ENCODE data around the gene PPHLN1. TPM values are rescaled to one million over a fixed set of nuclear protein-coding genes. Genes with fewer than 3 reads are reported as not detected.

Gene PPHLN1
- total and polyA plus RNA-seq, 7 donors, result 25.2 to 66.7 (median 52.3) TPM

DNA sequence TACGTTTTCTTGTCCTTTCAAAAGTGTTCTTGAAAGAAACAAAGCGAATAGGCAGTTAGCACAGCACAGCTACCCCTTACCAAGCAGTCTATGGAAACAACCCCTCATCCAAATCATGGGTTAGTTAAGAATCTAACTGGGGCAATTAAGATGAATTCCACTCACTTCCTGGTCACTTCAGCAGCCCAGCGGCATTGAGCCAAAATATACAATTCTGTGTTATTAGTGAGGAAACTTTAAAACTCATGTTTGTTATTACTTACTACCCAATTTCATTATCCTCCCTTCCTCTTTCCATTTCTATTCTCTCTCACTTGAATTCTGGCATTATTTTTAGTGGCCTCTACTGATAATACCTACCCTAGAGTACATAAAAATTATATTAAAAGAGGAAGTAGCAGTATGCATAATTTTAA lies 121.4 kb downstream of the PPHLN1 start:
- peaks cover 0 to 2% (median 0%) of the 10 kb centered on the region in 4 donors for H3K9me3 ChIP-seq
- no peaks in the 10 kb centered on the region for H3K27me3 ChIP-seq
- WGBS, 2 donors, result 79 to 80% methylated on average over 3 of the region's 3 CpGs
- intact Hi-C loops (cut with DNase I), result no loop called here
- TF ChIP-seq EP300 (IDR thresholded peaks at IDR 0.05) (no peak), POLR2AphosphoS5 (IDR thresholded peaks at IDR 0.05) (no peak), POLR2A (IDR thresholded peaks at IDR 0.05) (no peak)
- TF ChIP-seq, protein P1, sequence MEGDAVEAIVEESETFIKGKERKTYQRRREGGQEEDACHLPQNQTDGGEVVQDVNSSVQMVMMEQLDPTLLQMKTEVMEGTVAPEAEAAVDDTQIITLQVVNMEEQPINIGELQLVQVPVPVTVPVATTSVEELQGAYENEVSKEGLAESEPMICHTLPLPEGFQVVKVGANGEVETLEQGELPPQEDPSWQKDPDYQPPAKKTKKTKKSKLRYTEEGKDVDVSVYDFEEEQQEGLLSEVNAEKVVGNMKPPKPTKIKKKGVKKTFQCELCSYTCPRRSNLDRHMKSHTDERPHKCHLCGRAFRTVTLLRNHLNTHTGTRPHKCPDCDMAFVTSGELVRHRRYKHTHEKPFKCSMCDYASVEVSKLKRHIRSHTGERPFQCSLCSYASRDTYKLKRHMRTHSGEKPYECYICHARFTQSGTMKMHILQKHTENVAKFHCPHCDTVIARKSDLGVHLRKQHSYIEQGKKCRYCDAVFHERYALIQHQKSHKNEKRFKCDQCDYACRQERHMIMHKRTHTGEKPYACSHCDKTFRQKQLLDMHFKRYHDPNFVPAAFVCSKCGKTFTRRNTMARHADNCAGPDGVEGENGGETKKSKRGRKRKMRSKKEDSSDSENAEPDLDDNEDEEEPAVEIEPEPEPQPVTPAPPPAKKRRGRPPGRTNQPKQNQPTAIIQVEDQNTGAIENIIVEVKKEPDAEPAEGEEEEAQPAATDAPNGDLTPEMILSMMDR (IDR thresholded peaks at IDR 0.05), result no peak
- H3K4me3 ChIP-seq, result no peak overlapping the region
- no peak overlapping the region for H3K27ac ChIP-seq
- H3K4me1 ChIP-seq, result no peaks in the 10 kb centered on the region
- peaks cover 4 to 53% (median 10%) of the 10 kb centered on the region in 4 donors for H3K36me3 ChIP-seq
- DNase-seq, result no peak

DNA sequence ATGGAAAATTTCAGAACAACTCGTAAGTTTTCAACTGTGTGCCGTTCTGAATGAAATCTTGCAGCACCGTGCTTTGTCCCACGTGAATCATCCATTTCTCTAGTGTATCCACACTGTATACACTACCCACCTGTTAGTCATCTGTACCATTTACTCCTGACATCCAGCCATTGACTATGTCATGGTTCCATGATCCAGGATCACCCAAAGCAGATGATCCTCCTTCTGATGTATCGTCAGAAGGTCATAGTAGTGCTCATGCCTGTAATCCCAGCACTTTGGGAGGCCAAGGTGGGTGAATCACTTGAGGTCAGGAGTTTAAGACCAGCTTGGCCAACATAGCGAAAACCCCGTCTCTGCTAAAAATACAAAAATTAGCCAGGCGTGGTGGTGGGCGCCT lies 122.9 kb downstream of the PPHLN1 start:
- WGBS, 2 donors, result 96 to 97% methylated on average over 9 of the region's 9 CpGs

DNA sequence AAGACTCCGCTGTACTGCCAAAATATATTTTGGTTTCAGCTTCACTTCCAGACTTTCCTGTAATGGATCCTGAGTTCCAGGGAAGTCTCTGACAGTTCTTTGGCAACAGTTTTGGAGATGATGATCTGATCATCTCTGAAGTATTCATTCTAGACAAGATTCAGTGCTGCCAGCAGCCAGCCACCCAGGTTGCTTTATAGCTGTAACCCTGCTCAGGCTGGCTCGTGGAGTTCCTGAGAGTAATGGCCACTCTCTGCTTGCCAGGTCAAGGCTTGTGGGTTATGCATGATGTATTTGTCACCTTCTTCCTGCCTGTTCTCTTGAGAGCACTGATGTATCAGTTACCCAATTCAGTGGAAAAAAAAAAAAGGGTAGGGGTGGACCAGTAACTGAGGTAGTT lies 124.3 kb downstream of the PPHLN1 start:
- Histone ChIP-seq H3K4me1 (no peaks in the 10 kb centered on the region), H3K27ac (no peak overlapping the region), H3K4me3 (no peak overlapping the region), H3K27me3 (no peaks in the 10 kb centered on the region), H3K9me3 (no peaks in the 10 kb centered on the region), H3K36me3 (peaks cover 0 to 31% (median 3%) of the 10 kb centered on the region in 4 donors)
- no peak for DNase-seq
- intact Hi-C loops (cut with DNase I), result no loop called here
- WGBS, 2 donors, result 77 to 86% methylated on average over 2 of the region's 2 CpGs
- no peak for TF ChIP-seq POLR2A (IDR thresholded peaks at IDR 0.05)
- TF ChIP-seq EP300 (IDR thresholded peaks at IDR 0.05), result no peak
- TF ChIP-seq, protein P1 (IDR thresholded peaks at IDR 0.05), result no peak
- TF ChIP-seq POLR2AphosphoS5 (IDR thresholded peaks at IDR 0.05), result no peak

More for the DNA sequence above, 122.9 kb downstream of the PPHLN1 start:
- intact Hi-C loops (cut with DNase I), result no loop called here
- Histone ChIP-seq H3K36me3 (peaks cover 0 to 39% (median 3%) of the 10 kb centered on the region in 4 donors), H3K4me3 (no peak overlapping the region), H3K27ac (no peak overlapping the region), H3K27me3 (no peaks in the 10 kb centered on the region), H3K9me3 (no peaks in the 10 kb centered on the region), H3K4me1 (no peaks in the 10 kb centered on the region)
- no peak for DNase-seq
- TF ChIP-seq POLR2A (IDR thresholded peaks at IDR 0.05), result no peak
- no peak for TF ChIP-seq POLR2AphosphoS5 (IDR thresholded peaks at IDR 0.05)
- TF ChIP-seq EP300 (IDR thresholded peaks at IDR 0.05), result no peak
- TF ChIP-seq, protein P1 (IDR thresholded peaks at IDR 0.05), result no peak

DNA sequence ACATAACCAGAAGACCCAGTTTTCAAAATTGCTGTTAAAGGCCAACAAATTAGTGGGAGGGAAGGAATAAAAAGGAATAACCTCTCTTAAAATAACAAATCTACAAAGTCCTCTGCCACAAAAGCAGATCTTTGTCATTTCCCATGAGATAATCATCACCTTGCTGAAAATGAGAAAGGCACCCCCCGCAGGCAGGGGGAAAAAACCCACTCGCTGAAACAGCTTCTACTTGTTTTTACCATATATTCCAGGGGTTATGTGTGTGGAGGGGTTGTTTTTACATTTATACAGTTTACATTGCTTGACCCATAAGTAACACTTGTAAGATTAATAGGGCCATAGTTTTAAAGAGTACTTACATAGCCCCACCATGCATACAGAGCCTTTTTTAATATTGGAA lies 132.6 kb downstream of the PPHLN1 start:
- H3K9me3 ChIP-seq, result no peaks in the 10 kb centered on the region
- 93% methylated on average over 2 of the region's 2 CpGs for WGBS, 2 donors
- intact Hi-C loops (cut with DNase I), result no loop called here

More for the DNA sequence above, 132.6 kb downstream of the PPHLN1 start:
- H3K4me1 ChIP-seq, result no peaks in the 10 kb centered on the region
- no peak overlapping the region for H3K27ac ChIP-seq
- no peak for DNase-seq
- no peaks in the 10 kb centered on the region for H3K27me3 ChIP-seq
- no peak for TF ChIP-seq EP300 (IDR thresholded peaks at IDR 0.05)
- no peak for TF ChIP-seq POLR2AphosphoS5 (IDR thresholded peaks at IDR 0.05)
- TF ChIP-seq POLR2A (IDR thresholded peaks at IDR 0.05), result no peak
- TF ChIP-seq, protein P1 (IDR thresholded peaks at IDR 0.05), result no peak
- peaks cover 0 to 55% (median 0%) of the 10 kb centered on the region in 4 donors for H3K36me3 ChIP-seq
- no peak overlapping the region for H3K4me3 ChIP-seq

All from sigmoid colon (tissue), 7 donors.